Inflammatory macrophage treated with lipopolysaccharide for 1 hour (primary cell): ENCODE data around the gene CHD6.

Source experiments
- DNase-seq, 2 donors: peaks; one replicate each; pipeline ENCODE4 v3.0.0-alpha.2; 2020 to 2022

Gene CHD6

GRCh38 chr20:41586772-41587171 is 31.4 kb downstream of the CHD6 start:
- peak; percentile 27 to 41 for DNase-seq

GRCh38 chr20:41580350-41580749 is 37.8 kb downstream of the CHD6 start:
- no peak for DNase-seq

GRCh38 chr20:41577129-41578009 is 40.8 kb downstream of the CHD6 start:
- DNase-seq: no peak

- DNase-seq: no peak
Measured at GRCh38 chr20:41575412-41575811, 42.8 kb downstream of the CHD6 start.

- no peak for DNase-seq
Measured at GRCh38 chr20:41574802-41575389, 43.3 kb downstream of the CHD6 start.

GRCh38 chr20:41573955-41574354 is 44.2 kb downstream of the CHD6 start:
- peak in 1 of 2 donors; percentile 19 for DNase-seq

- no peak for DNase-seq
Measured at GRCh38 chr20:41572010-41572572, 46.1 kb downstream of the CHD6 start.

- no peak for DNase-seq
Measured at GRCh38 chr20:41571006-41571405, 47.2 kb downstream of the CHD6 start.

- DNase-seq: no peak
Measured at GRCh38 chr20:41570557-41570956, 47.6 kb downstream of the CHD6 start.

GRCh38 chr20:41567615-41568014 is 50.6 kb downstream of the CHD6 start:
- DNase-seq: no peak

- no peak for DNase-seq
Measured at GRCh38 chr20:41566896-41567527, 51.2 kb downstream of the CHD6 start.

GRCh38 chr20:41563087-41563486 is 55.1 kb downstream of the CHD6 start:
- DNase-seq: no peak

- DNase-seq: peak in 1 of 2 donors; percentile 16
Measured at GRCh38 chr20:41560970-41561369, 57.2 kb downstream of the CHD6 start.

GRCh38 chr20:41559658-41560057 is 58.5 kb downstream of the CHD6 start:
- DNase-seq: no peak

GRCh38 chr20:41553142-41553879 is 64.9 kb downstream of the CHD6 start:
- DNase-seq: peak; percentile 38 to 43

- peak in 1 of 2 donors; percentile 35 for DNase-seq
Measured at GRCh38 chr20:41552295-41553068, 65.7 kb downstream of the CHD6 start.

GRCh38 chr20:41551011-41551705 is 67.0 kb downstream of the CHD6 start:
- no peak for DNase-seq

GRCh38 chr20:41547221-41547620 is 71.0 kb downstream of the CHD6 start:
- no peak for DNase-seq

- DNase-seq: no peak
Measured at GRCh38 chr20:41546535-41546934, 71.6 kb downstream of the CHD6 start.

GRCh38 chr20:41544472-41544871 is 73.7 kb downstream of the CHD6 start:
- DNase-seq: no peak

GRCh38 chr20:41540918-41541317 is 77.3 kb downstream of the CHD6 start:
- DNase-seq: no peak
